Fibroblast of gingiva (primary cell): Measurements from ENCODE around the gene ZNF716.
"Not testable (repeated sequence)": the region's sequence is repeated elsewhere in the genome, so short reads cannot be mapped to it uniquely, and the experiment has no call there.

Experiments used
- DNase-seq: peaks from one replicate; pipeline ENCODE4 v3.0.0-alpha.2; 2011; ENCODE audit warnings: low read depth

ZNF716 gene

GRCh38 chr7:57426629-57427003 is 23.4 kb upstream of the ZNF716 start:
- DNase-seq, result no peak

DNA sequence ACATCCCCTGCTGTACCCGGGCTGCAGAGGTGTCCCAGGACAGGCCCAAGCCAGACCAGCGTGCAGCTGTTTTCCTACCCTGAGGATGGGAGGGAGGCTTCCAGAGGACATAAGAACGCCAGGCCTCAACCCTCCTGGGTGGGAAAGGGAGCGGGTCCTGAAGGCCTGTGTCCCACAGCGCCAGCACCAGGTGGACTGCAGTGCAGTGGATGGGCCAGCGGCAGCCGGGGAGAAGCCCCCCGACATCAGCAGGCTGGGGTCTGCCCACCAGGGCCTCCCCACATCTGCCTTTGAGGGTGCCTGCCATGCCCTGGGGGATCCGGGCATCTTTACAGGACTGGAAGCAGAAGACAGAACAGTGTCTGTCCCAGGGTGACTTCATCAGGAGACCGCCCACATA is 22.8 kb upstream of the ZNF716 start:
- DNase-seq, result no peak

GRCh38 chr7:57427594-57427993 is 22.4 kb upstream of the ZNF716 start:
- no peak for DNase-seq

- DNase-seq, result no peak
Measured at GRCh38 chr7:57432583-57432982, 17.4 kb upstream of the ZNF716 start.

DNA sequence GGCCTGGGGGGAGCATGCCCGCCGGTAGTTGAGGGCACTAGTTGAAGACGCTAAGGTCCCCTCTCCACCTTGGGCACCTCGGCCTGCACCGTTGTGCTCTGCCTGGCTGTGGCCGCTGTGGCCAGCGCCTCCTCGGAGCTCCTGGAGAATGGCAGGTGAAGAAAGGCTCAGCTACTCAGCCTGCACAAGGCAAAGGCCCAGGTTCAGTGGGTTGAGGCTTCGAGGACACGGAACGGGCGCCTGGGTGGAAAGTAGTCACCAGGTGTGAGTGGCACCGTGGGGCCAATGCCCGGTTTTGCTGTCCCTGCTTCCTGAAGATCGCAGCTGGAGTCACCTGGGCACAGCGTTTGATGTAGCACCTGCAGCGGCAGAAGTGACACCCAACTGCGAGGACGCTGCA is 12.4 kb upstream of the ZNF716 start:
- DNase-seq, result no peak

GRCh38 chr7:57438244-57438643 is 11.7 kb upstream of the ZNF716 start:
- DNase-seq, result no peak

DNA sequence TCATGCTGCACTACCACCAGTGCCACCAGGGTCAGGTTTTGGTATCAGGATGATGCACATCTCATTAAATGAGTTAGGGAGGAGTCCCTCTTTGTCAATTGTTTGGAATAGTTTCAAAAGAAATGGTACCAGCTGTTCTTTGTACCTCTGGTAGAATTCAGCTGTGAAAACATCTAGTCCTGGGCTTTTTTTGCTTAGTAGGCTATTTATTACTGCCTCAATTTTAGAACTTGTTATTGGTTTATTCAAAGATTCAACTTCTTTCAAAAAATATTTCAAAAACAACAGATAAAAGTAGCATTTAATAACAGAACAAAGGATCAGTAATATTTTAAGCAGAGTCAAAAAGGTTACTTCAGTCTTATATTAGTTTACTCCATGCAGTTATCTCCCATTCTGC is 6.4 kb upstream of the ZNF716 start:
- DNase-seq, result no peak

- DNase-seq, result not testable (repeated sequence)
Measured at GRCh38 chr7:57469186-57469828, 19.3 kb downstream of the ZNF716 start.

DNA sequence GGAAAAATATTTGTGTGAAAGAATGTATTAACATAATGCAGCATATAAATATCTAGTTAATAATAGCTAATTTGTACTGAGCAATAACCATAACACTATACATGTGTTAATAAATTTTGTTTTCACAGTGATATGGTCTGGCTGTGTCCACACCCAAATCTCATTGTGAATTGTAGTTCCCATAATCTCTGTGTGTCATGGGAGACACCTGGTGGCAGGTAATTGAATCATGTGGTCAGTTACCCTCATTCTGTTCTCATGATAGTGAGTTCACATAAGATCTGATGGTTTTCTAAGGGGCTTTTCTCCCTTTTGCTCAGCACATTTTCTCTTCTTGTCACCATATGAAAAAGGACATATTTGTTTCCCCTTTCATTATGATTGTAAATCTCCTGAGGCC is 30.3 kb downstream of the ZNF716 start:
- DNase-seq, result not testable (repeated sequence)

- DNase-seq, result not testable (repeated sequence)
Measured at GRCh38 chr7:57485022-57485421, 35.0 kb downstream of the ZNF716 start.

- DNase-seq, result no peak
Measured at GRCh38 chr7:57487957-57488356, 38.0 kb downstream of the ZNF716 start.

- DNase-seq, result not testable (repeated sequence)
Measured at GRCh38 chr7:57495111-57495510, 45.1 kb downstream of the ZNF716 start.

GRCh38 chr7:57496395-57496794 is 46.4 kb downstream of the ZNF716 start:
- no peak for DNase-seq

- no peak for DNase-seq
Measured at GRCh38 chr7:57505176-57505575, 55.2 kb downstream of the ZNF716 start.
